ENCODE measurements around the gene HIF1A.

DNA sequence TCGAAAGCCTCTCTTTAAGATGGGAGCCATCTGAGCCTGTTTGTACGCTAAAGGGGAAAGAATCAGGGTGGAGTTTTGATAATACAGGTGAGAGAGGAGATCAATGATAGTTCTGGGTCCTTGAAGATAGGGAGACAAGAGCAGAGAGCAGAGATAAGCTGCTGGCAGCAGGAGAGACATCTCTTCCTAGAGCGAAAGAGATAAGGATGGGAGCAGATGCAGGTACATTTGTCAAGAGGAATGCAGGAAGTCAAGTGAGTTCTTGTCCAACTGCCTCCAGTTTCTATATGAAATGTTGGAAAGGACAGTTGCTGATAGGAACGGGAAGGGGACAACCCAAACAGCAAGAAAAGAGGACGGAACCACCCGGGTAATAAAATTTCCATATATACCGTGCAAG lies 24.7 kb upstream of the HIF1A start:
- no peak for TF ChIP-seq EED (IDR thresholded peaks at IDR 0.05; ENCODE audit: low read depth)
- no peak for TF ChIP-seq TCF7 (IDR thresholded peaks at IDR 0.05; ENCODE audit: borderline replicate concordance)
- no peak for TF ChIP-seq POLR2A (IDR thresholded peaks at IDR 0.05; ENCODE audit: low read depth, low read length)
- no peak for TF ChIP-seq NR2C2 (IDR thresholded peaks at IDR 0.05; ENCODE audit: borderline replicate concordance, control insufficient read depth, insufficient read length, low read depth)
- no peak for TF ChIP-seq RELA (IDR thresholded peaks at IDR 0.05; ENCODE audit: borderline replicate concordance, partially characterized antibody)
- TF ChIP-seq, protein P1, sequence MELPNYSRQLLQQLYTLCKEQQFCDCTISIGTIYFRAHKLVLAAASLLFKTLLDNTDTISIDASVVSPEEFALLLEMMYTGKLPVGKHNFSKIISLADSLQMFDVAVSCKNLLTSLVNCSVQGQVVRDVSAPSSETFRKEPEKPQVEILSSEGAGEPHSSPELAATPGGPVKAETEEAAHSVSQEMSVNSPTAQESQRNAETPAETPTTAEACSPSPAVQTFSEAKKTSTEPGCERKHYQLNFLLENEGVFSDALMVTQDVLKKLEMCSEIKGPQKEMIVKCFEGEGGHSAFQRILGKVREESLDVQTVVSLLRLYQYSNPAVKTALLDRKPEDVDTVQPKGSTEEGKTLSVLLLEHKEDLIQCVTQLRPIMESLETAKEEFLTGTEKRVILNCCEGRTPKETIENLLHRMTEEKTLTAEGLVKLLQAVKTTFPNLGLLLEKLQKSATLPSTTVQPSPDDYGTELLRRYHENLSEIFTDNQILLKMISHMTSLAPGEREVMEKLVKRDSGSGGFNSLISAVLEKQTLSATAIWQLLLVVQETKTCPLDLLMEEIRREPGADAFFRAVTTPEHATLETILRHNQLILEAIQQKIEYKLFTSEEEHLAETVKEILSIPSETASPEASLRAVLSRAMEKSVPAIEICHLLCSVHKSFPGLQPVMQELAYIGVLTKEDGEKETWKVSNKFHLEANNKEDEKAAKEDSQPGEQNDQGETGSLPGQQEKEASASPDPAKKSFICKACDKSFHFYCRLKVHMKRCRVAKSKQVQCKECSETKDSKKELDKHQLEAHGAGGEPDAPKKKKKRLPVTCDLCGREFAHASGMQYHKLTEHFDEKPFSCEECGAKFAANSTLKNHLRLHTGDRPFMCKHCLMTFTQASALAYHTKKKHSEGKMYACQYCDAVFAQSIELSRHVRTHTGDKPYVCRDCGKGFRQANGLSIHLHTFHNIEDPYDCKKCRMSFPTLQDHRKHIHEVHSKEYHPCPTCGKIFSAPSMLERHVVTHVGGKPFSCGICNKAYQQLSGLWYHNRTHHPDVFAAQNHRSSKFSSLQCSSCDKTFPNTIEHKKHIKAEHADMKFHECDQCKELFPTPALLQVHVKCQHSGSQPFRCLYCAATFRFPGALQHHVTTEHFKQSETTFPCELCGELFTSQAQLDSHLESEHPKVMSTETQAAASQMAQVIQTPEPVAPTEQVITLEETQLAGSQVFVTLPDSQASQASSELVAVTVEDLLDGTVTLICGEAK (IDR thresholded peaks at IDR 0.05; ENCODE audit: borderline replicate concordance) = no peak
- no peak for TF ChIP-seq ASH2L (IDR thresholded peaks at IDR 0.05; ENCODE audit: borderline replicate concordance, low read depth)
- TF ChIP-seq SIN3A (IDR thresholded peaks at IDR 0.05; ENCODE audit: low read depth, low read length) = no peak
- TF ChIP-seq, protein P2, sequence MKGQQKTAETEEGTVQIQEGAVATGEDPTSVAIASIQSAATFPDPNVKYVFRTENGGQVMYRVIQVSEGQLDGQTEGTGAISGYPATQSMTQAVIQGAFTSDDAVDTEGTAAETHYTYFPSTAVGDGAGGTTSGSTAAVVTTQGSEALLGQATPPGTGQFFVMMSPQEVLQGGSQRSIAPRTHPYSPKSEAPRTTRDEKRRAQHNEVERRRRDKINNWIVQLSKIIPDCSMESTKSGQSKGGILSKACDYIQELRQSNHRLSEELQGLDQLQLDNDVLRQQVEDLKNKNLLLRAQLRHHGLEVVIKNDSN (IDR thresholded peaks at IDR 0.05; ENCODE audit: borderline replicate concordance, extremely low read length, insufficient read depth, low read depth, low read length) = no peak

All from GM12878 (cell line).